T-helper 2 cell treated with Interferon-gamma antibody and Interleukin-4, amounts not matched to agents 100 ng/mL and 5 ng/mL, for 36 hours (primary cell): ENCODE data around the gene ZNF391. TPM values are rescaled to one million over a fixed set of nuclear protein-coding genes. Genes with fewer than 3 reads are reported as not detected.
"Not testable (repeated sequence)": the region's sequence is repeated elsewhere in the genome, so short reads cannot be mapped to it uniquely, and the experiment has no call there.

Experiments used
- intact Hi-C: fragments of 100-400 bp; cut with micrococcal nuclease; formaldehyde crosslinking; loops from one replicate; pipeline ENCODE4 v1.15.1; 2023
- total RNA-seq: library from RNA; stranded (reverse); gene quantifications from 2 replicates; pipeline ENCODE4 v1.2.3, GENCODE V29; 2022

ZNF391 gene
- 0.39 TPM in 2 replicates for total RNA-seq

DNA sequence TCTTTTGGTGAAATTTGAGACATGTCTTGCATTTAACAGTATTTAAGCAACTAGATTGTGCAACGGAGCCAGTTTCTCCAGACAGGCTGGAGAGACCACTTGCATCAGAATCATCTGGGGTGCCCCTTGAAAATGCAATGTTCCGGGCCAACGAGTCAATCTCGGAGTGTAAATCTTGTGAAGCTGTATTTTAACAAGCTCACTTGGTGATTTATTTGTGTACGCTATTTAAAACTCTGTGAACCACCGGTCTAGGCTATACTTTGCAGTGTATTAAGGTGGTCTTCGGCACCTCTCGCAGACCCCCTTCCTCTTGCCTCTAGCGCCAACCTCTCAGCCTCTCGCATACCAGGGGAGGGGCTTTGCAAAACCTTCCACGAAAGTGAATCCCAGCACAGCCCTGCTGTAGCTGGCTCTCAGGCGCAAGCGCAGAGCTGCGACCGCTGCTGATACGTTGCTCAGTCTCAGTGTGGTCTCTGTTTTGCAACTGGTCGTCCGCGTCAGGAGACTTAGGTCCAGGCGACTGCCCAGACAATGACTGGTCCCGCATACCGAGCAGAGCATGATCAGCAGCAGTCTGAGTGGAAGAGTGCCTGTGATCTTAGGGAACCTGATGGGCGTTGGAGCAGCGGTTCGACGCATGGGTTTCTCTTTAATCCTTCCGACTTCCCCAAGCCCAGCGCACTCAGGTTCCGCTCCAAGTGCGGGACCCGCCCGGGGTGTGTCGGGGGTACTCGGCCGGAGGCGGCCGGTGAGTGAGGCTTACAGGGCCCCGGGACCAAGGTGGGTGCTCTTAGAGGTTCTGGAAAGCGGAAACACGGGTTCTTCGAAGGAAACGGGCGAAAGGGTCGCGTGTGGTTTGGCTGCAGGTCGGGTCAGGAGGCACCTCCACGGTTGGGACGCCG is at the start of gene ZNF391:
ZNF391 (plus strand) TSS at position 467 of the 905 bp plus-strand sequence. CDS start 11,612 bp downstream, outside the sequence.
- intact Hi-C loops = loop anchor here (1.0 kb wide), 1 partner anchor 84 kb away; no protein-coding TSS in a partner anchor

DNA sequence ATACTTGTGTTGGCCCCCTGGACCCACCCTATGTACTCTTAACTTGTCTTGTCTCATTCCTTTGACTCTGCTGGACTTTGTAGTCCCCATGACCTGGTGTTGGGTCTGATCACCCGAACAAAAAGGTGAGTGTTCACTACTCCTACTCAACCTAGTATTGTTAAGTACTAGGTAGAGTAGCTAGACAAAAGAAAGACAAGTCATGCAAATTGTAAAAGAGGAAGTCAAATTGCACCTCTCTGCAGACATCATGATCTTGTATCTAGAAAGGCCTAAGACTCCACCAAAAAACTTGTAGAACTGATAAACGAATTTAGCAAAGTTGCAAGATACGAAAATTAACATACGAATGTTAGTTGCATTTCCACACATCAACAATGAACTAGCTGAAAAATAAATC is 35.7 kb upstream of the ZNF391 start:
- intact Hi-C loops = no loop called here

DNA sequence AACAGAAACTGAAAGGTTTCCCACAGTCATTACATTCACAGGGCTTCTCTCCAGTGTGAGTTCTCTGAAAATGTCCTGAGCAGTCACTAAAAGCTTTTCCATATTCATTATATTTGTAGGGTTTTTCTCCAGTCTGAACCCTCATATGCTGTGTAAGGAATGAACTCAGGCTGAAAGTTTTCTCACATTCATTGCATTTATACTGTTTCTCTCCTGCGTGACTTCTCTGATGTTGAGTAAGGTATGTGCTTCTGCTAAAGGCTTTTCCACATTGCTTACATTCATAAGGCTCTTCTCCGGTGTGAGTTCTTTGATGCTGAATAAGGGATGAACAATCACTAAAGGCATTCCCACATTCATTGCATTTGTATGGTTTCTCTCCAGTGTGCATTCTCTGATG is 29.8 kb upstream of the ZNF391 start:
- intact Hi-C loops = no loop called here

DNA sequence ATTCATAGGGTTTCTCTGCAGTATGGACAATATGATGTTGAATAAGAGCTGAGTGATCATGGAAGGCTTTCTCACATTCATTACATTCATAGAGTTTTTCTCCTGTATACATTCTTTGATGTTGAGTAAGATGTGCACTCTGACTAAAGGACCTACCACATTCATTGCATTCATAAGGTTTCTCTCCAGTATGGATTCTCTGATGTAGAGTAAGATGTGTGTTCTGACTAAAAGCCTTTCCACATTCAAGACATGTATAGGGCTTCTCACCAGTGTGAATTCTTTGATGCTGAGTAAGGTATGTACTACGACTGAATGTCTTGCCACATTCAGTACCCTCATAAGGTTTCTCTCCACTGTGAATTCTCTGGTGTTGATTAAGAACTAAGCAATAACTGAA is 29.3 kb upstream of the ZNF391 start:
- intact Hi-C loops = no loop called here

DNA sequence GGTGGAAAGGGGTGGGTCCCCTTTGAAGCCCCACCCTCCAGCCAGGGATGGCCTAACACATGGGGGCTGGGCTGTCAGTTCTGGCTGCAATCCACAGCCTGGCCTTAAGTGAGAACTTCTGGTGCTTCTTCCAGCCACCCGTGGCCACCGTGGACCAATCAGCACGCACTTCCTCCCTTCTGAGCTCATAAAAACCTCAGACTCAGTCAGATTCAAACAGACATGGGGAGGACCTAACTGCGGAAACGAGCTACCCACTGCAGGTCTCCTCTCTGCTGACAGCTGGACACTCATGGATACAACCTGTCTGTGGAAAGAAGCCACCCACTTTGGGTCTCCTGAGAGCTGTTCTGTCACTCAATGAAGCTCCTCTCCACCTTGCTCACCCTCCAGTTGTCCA is 20.4 kb upstream of the ZNF391 start:
- intact Hi-C loops = no loop called here

GRCh38 chr6:27370391-27370790 is 18.2 kb upstream of the ZNF391 start:
- intact Hi-C loops = no loop called here

GRCh38 chr6:27374824-27375612 is 13.5 kb upstream of the ZNF391 start:
- intact Hi-C loops = no loop called here

DNA sequence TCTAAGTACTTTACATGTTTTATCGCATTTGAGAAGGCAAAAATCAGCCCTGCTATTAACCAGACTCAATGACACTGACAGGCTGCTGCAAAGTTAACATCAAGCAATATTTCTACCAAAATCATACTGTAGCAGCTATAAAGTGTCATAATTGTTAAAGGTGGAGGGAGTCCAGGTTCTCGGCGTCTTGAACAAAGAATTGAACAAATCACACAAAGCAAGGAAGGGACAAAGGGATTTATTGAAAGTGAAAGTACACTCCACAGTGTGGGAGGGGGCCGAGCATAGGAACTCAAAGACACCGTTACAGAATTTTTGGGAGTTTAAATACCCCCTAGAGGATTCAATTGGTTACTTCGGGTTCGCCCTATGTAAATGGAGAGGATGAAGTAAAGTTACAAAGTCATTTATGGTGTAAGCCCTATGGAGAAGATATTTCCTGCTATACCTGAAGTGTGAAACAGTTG is 12.9 kb upstream of the ZNF391 start:
- intact Hi-C loops = no loop called here

DNA sequence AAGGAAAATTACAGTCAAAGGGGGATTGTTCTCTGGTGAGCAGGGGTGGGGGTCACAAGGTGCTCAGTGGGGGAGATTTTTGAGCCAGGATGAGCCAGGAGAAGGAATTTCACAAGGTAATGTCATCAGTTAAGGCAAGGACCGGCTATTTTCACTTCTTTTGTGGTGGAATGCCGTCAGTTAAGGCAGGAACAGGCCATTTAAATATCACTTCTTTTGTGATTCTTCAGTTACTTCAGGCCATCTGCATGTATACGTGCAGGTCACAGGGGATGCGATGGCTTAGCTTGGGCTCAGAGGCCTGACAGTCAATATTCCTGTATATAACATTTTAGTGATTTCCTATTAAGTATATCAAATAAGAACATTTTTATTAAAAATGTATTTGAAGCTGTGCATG is 10.2 kb upstream of the ZNF391 start:
- intact Hi-C loops = not testable (repeated sequence)

GRCh38 chr6:27381001-27381400 is 7.6 kb upstream of the ZNF391 start:
- intact Hi-C loops = not testable (repeated sequence)

GRCh38 chr6:27383011-27383410 is 5.5 kb upstream of the ZNF391 start:
- intact Hi-C loops = no loop called here

GRCh38 chr6:27383481-27383880 is 5.1 kb upstream of the ZNF391 start:
- intact Hi-C loops = no loop called here

- intact Hi-C loops = no loop called here
Observed at GRCh38 chr6:27392623-27393022, 4.1 kb downstream of the ZNF391 start.

- intact Hi-C loops = no loop called here
Observed at GRCh38 chr6:27394073-27394472, 5.5 kb downstream of the ZNF391 start.

GRCh38 chr6:27400877-27401642 is 12.5 kb downstream of the ZNF391 start:
- intact Hi-C loops = no loop called here

DNA sequence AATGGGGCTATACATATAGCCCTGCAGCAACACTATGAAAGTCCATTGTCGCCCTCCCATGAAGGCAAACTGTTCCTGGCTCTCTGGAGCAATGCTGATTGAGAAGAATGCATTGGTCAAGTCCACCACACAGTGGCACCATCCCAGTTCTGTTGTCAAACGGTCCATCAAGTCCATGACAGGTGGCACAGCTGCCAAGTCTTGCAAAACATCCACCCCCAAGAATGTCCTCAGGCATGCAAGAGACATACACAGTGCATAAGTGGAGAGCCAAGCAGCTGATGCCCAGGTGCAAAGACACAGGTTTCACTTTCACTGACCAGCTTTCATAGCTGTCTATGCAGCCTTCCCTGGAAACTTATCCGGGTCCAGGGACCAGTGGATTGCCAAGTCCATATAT is 17.5 kb downstream of the ZNF391 start:
- intact Hi-C loops = no loop called here

DNA sequence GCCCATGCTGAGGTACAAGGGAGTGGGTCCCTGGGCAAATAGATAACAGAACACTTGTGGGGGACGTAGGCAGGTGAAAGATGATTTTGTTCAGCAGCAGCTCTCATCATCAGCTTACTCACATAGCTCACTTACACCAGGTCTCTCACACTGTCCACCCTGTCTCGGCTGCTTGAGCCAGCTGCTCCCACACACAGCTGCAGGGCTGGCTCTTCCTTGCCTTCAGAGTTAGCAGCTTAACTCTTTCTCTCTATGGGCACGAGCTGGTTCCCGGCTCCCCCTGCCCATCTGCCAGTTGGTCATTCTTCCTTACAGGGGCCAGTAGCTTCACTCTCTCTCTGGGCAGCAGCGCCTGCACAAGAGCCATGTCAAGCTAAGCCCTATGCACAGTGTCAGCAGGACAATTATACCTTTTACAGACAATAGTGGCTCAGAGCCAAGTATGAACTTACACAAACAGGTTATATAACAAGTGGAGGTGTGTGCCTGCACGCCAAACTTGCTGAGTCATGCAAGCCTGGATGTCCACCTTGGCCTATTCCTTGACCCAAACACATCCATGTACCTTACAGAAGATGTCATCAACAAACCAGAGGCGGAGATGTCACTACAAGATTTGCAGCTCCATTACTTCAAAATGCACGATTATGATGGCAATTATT is 18.7 kb downstream of the ZNF391 start:
- intact Hi-C loops = no loop called here

- intact Hi-C loops = no loop called here
Observed at GRCh38 chr6:27414300-27414699, 25.7 kb downstream of the ZNF391 start.

DNA sequence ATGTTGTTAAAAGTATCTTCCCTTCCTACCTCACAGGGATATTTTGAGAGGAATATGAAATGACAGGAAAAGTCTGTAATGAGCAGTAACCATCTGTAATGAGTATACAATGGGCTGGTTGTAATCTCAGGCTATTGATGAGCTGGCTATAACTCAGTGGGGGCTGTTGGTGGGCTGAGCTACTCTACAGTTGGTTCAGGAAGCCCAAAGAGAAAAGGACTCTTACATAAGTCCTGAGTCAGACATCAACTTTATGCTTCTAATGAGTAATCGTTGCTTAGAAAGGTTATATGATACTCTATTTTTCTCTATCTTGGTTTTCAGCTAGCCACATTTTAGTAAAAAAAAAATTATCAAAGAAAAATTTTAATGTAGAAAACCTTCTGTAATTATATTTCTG is 26.4 kb downstream of the ZNF391 start:
- intact Hi-C loops = no loop called here

DNA sequence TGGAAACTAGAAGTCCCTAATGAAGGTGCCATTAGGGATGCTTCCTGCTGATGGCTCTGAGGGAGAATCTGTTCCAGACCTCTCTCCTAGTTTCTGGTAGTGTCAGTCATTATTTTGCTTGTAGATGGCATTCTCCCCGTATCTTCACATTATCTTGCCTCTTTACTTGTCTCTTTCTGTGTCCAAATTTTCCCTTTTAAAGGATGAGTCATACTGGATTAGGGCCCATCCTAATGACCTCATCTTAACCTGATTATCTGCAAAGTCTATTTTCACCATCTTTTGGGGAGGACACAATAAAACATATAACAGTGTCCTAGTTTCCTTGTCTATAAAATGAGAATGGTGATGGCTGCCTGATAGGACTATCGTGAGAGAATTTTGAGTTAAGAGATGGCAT is 27.3 kb downstream of the ZNF391 start:
- intact Hi-C loops = no loop called here

- intact Hi-C loops = no loop called here
Observed at GRCh38 chr6:27419363-27419762, 30.8 kb downstream of the ZNF391 start.
